NCI-H1417 treated with DMSO at 0.1 percent for 48 hours (cell line): ENCODE results near the gene RASGEF1C.
"Not testable (repeated sequence)": the region's sequence is repeated elsewhere in the genome, so short reads cannot be mapped to it uniquely, and the experiment has no call there.

Experiments used
- DNase-seq: peaks from one replicate; lab custom pipeline; 2025; lab: John Stamatoyannopoulos, UW

RASGEF1C gene

GRCh38 chr5:180135967-180136629 lies 72.9 kb downstream of the RASGEF1C start:
- DNase-seq: no peak

- DNase-seq: no peak
Measured at GRCh38 chr5:180135128-180135955, 73.7 kb downstream of the RASGEF1C start.

DNA sequence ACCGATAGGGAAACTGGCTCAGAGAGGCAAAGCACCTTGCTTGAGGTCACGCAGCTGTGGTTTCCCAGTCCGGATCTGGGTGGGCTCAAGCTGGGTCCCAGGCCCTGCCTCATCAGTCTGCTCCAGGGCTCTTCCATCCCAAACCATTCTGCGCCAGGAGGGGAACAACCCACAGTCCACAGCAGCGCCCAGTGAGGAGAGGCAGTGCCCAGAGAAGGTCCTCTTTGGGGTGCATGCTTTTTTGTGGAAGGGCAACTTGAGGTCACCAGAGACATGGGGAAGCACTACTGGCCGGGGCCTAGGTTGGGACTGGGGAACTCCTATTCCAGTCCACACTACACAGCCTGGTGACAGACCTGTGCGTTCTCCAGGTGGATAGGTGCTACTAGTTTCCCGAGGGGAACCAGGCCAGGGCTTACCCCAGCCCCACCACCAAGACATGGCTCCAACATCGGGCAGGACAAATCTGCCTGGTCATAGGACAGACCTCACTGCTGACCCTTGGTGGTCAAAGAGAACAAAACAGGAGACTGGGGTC lies 75.0 kb downstream of the RASGEF1C start:
- DNase-seq: no peak

DNA sequence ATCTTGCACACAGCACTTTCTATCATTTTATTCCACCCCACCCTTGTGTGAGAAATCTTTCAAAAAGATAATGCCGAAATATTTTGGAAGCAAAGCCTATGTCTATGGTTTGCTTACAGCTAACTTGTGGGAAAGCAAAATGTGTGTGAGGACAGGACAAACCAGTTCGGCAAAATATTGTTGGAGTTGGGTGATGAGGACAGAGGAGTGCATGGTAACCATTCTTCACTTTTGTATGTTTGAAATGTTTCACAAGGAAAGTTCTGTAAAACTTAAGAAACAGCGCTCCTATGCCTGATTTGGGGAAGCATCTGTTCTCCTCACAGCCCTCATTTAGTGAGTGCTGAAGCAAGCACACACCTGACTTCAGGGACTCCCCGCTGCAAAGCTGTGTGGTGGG lies 75.5 kb downstream of the RASGEF1C start:
- DNase-seq: no peak

DNA sequence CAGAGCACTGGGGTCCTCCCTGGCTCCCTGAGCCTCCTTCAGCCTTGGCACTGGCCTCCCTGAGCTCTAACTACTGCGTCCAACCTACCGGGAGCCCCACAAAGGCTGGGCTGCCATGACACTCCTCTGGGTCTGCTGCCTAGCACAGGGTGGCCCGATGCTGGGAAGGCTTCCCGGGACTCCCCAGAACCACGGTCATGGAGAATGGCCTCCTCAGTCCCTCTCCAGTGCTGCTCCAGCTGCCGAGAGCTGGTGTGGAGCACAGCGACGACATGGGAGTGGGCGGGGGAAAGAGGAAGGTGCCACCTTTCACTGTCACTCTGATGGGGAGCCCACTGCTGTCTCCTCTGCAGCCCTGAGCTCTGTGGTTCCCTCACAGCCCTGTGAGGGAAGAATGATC lies 76.0 kb downstream of the RASGEF1C start:
- DNase-seq: no peak

DNA sequence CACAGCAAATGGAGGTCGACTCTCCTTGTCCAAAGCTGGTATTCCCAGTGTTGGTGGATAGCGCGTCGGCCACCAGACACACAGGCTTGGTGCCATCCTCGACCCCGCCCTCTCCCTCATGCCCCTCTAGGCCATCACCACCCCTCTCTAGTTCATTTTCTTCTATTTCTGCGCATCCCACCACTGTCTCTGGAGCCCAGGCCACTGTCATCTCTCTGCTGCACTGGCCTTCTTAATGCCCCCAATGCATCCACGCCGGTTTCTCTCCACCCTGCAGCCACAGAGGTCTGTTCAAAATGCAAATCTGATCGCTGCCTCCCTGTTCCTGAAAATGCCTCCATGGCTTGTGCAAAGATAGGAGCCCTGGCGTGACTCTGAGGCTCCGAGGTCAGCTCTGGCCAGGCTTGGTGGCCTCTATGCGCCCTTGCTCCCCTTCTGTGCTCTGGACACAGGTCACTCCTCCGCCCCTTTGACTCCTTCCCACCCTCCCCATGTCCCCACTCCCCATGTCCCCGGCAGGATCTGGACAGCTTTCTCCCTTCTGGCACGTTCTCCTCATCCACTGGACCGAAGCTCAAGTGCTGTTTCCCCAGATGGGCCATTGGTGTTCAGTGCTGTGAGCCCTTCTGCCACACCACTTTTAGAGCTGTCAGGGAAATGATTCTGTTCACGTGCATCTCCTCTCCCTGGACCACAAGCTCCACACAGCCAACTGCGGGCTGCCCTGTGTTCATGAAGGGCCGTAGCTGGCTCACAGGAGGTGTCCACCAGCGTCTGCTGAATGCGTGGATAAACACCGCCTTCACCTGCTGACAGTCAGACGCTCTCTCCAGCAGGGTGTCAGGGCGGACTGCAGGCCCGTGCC lies 77.9 kb downstream of the RASGEF1C start:
- no peak for DNase-seq

GRCh38 chr5:180130291-180130869 lies 78.6 kb downstream of the RASGEF1C start:
- no peak for DNase-seq

- no peak for DNase-seq
Measured at GRCh38 chr5:180129291-180130190, 79.5 kb downstream of the RASGEF1C start.

- no peak for DNase-seq
Measured at GRCh38 chr5:180128671-180129261, 80.2 kb downstream of the RASGEF1C start.

GRCh38 chr5:180127682-180128670 lies 81.0 kb downstream of the RASGEF1C start:
- DNase-seq: no peak

GRCh38 chr5:180126716-180127681 lies 82.0 kb downstream of the RASGEF1C start:
- no peak for DNase-seq

- DNase-seq: not testable (repeated sequence)
Measured at GRCh38 chr5:180126156-180126555, 82.9 kb downstream of the RASGEF1C start.

DNA sequence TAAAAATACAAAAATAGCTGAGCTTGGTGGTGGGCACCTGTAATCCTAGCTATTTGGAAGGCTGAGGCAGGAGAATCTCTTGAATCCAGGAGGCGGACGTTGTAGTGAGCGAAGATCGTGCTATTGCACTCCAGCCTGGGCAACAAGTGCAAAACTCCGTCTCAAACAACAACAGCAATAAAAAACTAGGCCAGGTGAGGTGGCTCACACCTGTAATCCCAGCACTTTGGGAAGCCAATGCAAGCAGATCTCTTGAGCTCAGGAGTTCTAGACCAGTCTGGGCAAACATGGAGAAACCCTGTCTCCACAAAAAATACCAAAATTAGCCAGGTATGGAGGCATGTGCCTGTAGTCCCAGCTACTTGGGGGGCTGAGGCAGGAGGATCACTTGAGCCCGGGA lies 84.3 kb downstream of the RASGEF1C start:
- DNase-seq: not testable (repeated sequence)

DNA sequence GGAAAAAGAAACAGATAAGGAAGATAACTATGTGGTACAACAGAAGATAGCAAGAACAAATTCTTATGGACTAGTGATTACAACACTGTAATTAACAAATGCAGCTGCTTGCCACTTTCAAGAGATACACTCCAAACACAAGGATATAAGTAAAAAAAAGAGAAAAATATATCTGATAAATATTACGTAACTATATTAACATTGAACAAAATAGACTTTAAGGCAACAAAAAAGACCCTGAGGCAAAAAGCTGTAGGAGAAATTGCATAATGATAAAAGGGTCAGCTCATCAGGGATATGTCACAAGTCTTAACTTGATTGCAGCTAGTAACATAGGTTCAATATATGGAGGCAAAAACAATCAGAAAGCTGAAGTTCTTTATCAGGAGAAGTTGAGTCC lies 86.1 kb downstream of the RASGEF1C start:
- no peak for DNase-seq

DNA sequence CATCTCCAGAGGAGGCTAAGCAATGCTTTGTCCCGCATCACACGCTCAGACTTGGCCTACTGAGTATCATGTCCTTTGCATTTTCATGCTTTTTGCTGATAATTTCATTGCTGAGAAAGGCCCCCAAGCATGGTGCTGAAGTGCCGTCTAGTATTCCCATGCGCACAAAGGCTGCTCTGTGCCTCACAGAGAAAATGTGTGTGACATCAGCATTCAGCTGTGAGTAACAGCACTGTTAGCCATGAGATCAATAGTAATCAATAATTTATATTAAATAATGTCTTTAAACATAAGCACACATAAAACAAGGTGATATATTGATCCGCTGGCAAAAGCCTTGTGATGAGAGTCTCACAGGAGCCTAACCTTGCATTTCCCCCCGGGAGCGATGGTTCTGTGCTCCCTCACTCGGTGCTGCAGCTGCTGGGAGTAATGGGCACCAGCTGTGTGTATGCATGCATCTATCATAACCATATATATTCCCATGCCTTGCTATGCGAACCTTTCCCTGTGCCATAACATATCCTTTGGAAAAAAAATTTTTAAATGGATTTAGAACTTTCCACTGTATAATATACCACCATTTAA lies 87.1 kb downstream of the RASGEF1C start:
- no peak for DNase-seq

DNA sequence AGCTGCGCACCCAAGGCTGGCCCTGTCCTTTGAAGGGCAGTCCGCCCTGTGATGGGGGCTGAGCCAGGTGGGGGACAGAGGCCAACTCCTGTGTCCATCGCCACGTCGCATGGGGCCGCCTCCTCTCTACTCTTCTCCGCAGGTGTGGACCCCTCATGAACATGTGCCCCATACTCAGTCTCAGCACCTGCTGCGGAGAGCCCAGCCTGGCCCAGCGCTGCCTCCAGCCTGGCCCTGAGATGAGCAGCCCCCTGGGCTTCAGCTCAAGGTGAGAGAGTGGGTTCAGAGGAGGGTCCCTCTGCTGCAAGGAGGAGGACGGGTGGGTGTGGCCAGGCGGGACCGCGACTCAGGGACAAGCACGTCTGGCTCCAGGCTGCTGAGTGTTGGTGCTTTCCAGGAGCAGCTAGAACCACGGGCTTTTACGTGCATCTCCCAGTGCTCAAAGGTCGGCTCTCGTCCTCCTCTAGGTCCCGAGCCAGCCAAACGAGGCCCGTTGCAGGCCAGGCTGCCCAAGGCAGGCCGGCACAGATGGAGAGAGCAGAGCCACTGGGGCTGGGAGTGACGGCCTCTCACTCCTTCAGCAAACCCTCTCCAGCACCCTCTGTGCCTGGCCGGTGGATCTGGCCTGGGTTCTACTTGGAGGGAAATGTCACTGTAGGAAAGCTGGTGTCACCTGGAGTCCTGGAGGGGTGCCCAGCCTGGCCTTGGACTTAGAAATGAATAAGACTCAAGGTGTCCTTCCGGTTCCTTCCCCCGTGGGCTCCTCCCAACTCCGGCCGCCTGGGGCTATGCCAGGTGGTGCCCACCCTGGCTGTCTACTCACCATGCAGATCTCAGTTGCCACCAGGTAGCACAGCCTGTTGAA lies 88.5 kb downstream of the RASGEF1C start:
- DNase-seq: no peak

- no peak for DNase-seq
Measured at GRCh38 chr5:180119903-180120236, 89.1 kb downstream of the RASGEF1C start.
